C4-2B (cell line): ENCODE results near the gene SPATA31C2.

Source experiments
- H3K27ac ChIP-seq: fragments of 450-650 bp; 2 replicates; pipeline ENCODE4 v1.5.1; 2017
- ZFX ChIP-seq: fragments of 450-650 bp; IDR thresholded peaks from 2 replicates; pipeline ENCODE4 v1.6.1; 2017
- TF ChIP-seq, protein P1 (sequence below): fragments of 450-650 bp; conservative IDR thresholded peaks from 2 replicates; pipeline ENCODE4 v1.5.1; 2017; ENCODE audit warnings: mild to moderate bottlenecking

The SPATA31C2 gene

DNA sequence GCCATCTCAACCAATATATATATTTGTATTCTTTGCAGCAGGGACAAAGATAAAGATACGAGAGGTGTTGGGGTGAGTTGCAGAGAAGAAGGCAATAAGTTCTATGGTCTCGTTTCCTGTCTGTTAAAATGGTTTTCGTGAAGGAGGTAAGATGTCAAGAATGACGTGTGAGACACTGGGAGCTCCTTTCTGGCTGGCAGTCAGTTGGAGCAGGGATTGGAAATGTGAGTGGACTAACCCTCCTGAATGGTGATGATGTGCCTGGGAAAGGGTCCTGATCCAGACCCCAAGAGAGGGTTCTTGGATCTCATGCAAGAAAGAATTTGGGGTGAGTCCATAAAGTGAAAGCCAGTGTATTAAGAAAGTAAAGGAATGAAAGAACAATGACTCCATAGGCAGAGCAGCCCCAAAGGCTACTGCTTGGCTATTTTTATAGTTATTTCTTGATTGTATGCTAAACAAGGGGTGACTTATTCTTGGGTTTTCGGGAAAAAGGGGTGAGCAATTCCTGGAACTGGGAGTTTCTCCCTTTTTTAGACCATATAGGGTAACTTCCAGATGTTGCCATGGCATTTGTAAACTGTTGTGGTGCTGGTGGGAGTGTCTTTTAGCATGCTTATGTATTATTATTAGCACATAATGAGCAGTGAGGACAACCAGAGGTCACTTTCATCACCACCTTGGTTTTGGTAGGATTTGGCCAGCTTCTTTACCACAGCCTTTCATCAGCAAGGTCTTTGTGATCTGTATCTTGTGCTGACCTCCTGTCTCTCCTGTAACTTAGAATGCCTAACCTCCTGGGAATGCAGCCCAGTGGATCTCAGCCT, 53.7 kb downstream of the SPATA31C2 start:
- TF ChIP-seq, protein P1, sequence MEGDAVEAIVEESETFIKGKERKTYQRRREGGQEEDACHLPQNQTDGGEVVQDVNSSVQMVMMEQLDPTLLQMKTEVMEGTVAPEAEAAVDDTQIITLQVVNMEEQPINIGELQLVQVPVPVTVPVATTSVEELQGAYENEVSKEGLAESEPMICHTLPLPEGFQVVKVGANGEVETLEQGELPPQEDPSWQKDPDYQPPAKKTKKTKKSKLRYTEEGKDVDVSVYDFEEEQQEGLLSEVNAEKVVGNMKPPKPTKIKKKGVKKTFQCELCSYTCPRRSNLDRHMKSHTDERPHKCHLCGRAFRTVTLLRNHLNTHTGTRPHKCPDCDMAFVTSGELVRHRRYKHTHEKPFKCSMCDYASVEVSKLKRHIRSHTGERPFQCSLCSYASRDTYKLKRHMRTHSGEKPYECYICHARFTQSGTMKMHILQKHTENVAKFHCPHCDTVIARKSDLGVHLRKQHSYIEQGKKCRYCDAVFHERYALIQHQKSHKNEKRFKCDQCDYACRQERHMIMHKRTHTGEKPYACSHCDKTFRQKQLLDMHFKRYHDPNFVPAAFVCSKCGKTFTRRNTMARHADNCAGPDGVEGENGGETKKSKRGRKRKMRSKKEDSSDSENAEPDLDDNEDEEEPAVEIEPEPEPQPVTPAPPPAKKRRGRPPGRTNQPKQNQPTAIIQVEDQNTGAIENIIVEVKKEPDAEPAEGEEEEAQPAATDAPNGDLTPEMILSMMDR = no peak
- no peak for TF ChIP-seq ZFX
- no peak overlapping the region for H3K27ac ChIP-seq
